Stomach smooth muscle (tissue), 2 donors: Measurements from ENCODE around the gene SLC4A7.

Experiments
- H3K27ac ChIP-seq: one replicate; pipeline ENCODE4 v1.7.0; 2013; ENCODE audit warnings: mild to moderate bottlenecking, low read length, inconsistent platforms
- H3K27me3 ChIP-seq, 2 donors: one replicate each; pipeline ENCODE4 v1.7.0; 2013; ENCODE audit warnings: low read length in 2 of 2; ENCODE audit not compliant: insufficient read depth in 2 of 2, control insufficient read depth in 1 of 2
- H3K36me3 ChIP-seq, 2 donors: one replicate each; pipeline ENCODE4 v1.7.0; 2013; ENCODE audit warnings: low read length in 2 of 2; ENCODE audit not compliant: control insufficient read depth in 2 of 2, insufficient read depth in 2 of 2
- H3K4me1 ChIP-seq: one replicate; pipeline ENCODE4 v1.7.0; 2013; ENCODE audit warnings: low read length; ENCODE audit not compliant: control insufficient read depth, insufficient read depth
- H3K4me3 ChIP-seq, 2 donors: one replicate each; pipeline ENCODE4 v1.7.0; 2013; ENCODE audit warnings: low read length in 2 of 2
- H3K9ac ChIP-seq, 2 donors: one replicate each; pipeline ENCODE4 v1.7.0; 2013; ENCODE audit warnings: low read length in 2 of 2, mild to moderate bottlenecking in 1 of 2
- H3K9me3 ChIP-seq, 2 donors: one replicate each; pipeline ENCODE4 v1.7.0; 2013; ENCODE audit warnings: low read length in 2 of 2; ENCODE audit not compliant: control insufficient read depth in 2 of 2
- donor health status: healthy.
- donor health status: Pancreatic carcinoma.

SLC4A7 gene

GRCh38 chr3:27487383-27487782, 3.2 kb upstream of the SLC4A7 start:
- no peak overlapping the region for H3K27ac ChIP-seq
- H3K9ac ChIP-seq: no peak overlapping the region
- H3K36me3 ChIP-seq: no peaks in the 10 kb centered on the region
- H3K4me3 ChIP-seq: no peak overlapping the region
- H3K27me3 ChIP-seq: no peaks in the 10 kb centered on the region
- H3K9me3 ChIP-seq: no peaks in the 10 kb centered on the region
- H3K4me1 ChIP-seq: peaks cover 17% of the 10 kb centered on the region

DNA sequence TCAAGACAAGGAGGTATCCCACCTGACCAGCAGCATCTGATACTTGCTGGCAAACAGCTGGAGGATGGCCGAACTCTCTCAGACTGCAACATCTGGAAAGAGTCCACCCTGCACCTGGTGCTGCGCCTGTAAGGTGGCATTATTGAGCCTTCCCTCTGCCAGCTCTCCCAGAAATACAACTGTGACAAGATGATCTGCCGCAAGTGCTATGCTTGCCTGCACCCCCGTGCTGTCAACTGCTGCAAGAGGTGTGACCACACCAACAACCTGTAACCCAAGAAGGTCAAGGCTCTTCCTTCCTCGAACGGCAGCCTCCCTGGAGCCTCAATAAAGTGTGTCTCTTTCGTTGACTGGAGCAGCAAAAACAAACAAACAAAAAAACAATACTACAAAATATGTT, 2.2 kb upstream of the SLC4A7 start:
- no peak overlapping the region for H3K4me3 ChIP-seq
- H3K27ac ChIP-seq: peak overlapping the region; percentile 91
- H3K36me3 ChIP-seq: no peaks in the 10 kb centered on the region
- H3K9me3 ChIP-seq: no peaks in the 10 kb centered on the region
- H3K9ac ChIP-seq: no peak overlapping the region
- H3K27me3 ChIP-seq: no peaks in the 10 kb centered on the region
- peaks cover 17% of the 10 kb centered on the region for H3K4me1 ChIP-seq

GRCh38 chr3:27485866-27486265, 1.7 kb upstream of the SLC4A7 start:
- H3K9me3 ChIP-seq: no peaks in the 10 kb centered on the region
- no peak overlapping the region for H3K4me3 ChIP-seq
- H3K27me3 ChIP-seq: no peaks in the 10 kb centered on the region
- no peak overlapping the region for H3K9ac ChIP-seq
- H3K4me1 ChIP-seq: peaks cover 17% of the 10 kb centered on the region
- H3K36me3 ChIP-seq: no peaks in the 10 kb centered on the region
- peak overlapping the region; percentile 91 for H3K27ac ChIP-seq

GRCh38 chr3:27483117-27484014, 818 bp downstream of the SLC4A7 start:
- Histone ChIP-seq H3K4me3 (peak overlapping the region; percentile 75 to 89), H3K27ac (peak overlapping the region; percentile 91), H3K9ac (peak overlapping the region; percentile 84 to 90), H3K27me3 (no peaks in the 10 kb centered on the region), H3K36me3 (no peaks in the 10 kb centered on the region), H3K9me3 (no peaks in the 10 kb centered on the region), H3K4me1 (peaks cover 17% of the 10 kb centered on the region)

- Histone ChIP-seq H3K4me1 (no peaks in the 10 kb centered on the region), H3K9me3 (no peaks in the 10 kb centered on the region), H3K36me3 (no peaks in the 10 kb centered on the region), H3K4me3 (no peak overlapping the region), H3K27ac (no peak overlapping the region), H3K27me3 (no peaks in the 10 kb centered on the region), H3K9ac (no peak overlapping the region)
These were observed 4.2 kb downstream of the SLC4A7 start for GRCh38 chr3:27479806-27480543.

GRCh38 chr3:27471923-27472550, 12.1 kb downstream of the SLC4A7 start:
- H3K9me3 ChIP-seq: no peaks in the 10 kb centered on the region
- H3K36me3 ChIP-seq: no peaks in the 10 kb centered on the region
- no peak overlapping the region for H3K4me3 ChIP-seq
- H3K27ac ChIP-seq: no peak overlapping the region
- no peaks in the 10 kb centered on the region for H3K4me1 ChIP-seq
- no peak overlapping the region for H3K9ac ChIP-seq
- no peaks in the 10 kb centered on the region for H3K27me3 ChIP-seq

GRCh38 chr3:27468283-27468886, 15.8 kb downstream of the SLC4A7 start:
- H3K27me3 ChIP-seq: no peaks in the 10 kb centered on the region
- H3K36me3 ChIP-seq: no peaks in the 10 kb centered on the region
- no peak overlapping the region for H3K27ac ChIP-seq
- no peak overlapping the region for H3K9ac ChIP-seq
- no peaks in the 10 kb centered on the region for H3K9me3 ChIP-seq
- no peak overlapping the region for H3K4me3 ChIP-seq
- H3K4me1 ChIP-seq: no peaks in the 10 kb centered on the region

DNA sequence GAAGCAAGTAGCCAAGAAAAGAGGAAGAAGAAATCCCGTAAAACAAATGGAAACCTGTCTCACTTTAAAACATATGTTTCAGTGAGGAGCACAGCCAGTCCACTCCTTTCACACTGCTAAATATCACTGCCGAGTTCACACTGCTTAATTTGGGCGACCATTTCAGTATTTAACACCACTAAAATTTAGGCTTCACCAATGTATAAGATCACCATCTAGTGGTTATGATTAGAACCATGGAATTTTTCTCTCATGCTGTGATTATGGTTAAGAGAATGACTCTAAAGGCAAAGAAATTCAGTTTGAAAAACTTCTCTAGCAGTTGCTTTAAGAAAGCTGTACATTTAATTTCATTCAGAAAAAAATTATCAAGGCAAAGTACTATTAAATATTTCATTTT, 16.6 kb downstream of the SLC4A7 start:
- Histone ChIP-seq H3K27me3 (no peaks in the 10 kb centered on the region), H3K4me3 (no peak overlapping the region), H3K27ac (no peak overlapping the region), H3K9me3 (no peaks in the 10 kb centered on the region), H3K36me3 (no peaks in the 10 kb centered on the region), H3K9ac (no peak overlapping the region), H3K4me1 (no peaks in the 10 kb centered on the region)

DNA sequence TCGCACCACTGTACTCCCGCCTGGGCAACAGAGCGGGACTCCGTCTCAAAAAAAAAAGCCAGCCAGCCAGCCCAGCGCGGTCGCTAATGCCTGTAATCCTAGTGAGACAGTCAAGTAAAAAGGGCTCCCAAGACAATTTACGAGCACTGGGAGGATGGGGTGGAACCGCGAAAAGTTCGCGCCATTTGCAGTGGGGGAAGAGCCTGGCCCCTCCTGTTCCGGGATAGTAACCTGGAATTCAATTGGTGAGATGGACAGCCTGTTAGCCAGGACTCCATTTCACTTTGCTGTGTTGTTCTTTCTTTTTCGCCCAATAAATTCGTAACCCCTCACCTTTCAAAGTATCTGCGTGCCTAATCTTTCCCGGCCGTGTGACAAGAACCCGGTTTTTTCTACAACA, 19.5 kb downstream of the SLC4A7 start:
- Histone ChIP-seq H3K4me1 (no peaks in the 10 kb centered on the region), H3K9ac (no peak overlapping the region), H3K4me3 (no peak overlapping the region), H3K27me3 (no peaks in the 10 kb centered on the region), H3K9me3 (no peaks in the 10 kb centered on the region), H3K27ac (no peak overlapping the region), H3K36me3 (peaks cover 0 to 2% of the 10 kb centered on the region in 2 donors)

- H3K4me3 ChIP-seq: no peak overlapping the region
- H3K9ac ChIP-seq: no peak overlapping the region
- H3K4me1 ChIP-seq: no peaks in the 10 kb centered on the region
- H3K36me3 ChIP-seq: peaks cover 0 to 2% of the 10 kb centered on the region in 2 donors
- H3K9me3 ChIP-seq: no peaks in the 10 kb centered on the region
- no peaks in the 10 kb centered on the region for H3K27me3 ChIP-seq
- no peak overlapping the region for H3K27ac ChIP-seq
These were observed 22.0 kb downstream of the SLC4A7 start for GRCh38 chr3:27462228-27462627.
